Renal cortical epithelial cell (primary cell): ENCODE measurements around the gene SORCS2. TPM values are rescaled to one million over a fixed set of nuclear protein-coding genes. Genes with fewer than 3 reads are reported as not detected.
"Not testable (repeated sequence)": the region's sequence is repeated elsewhere in the genome, so short reads cannot be mapped to it uniquely, and the experiment has no call there.

Experiments used
- DNase-seq: peaks from one replicate; pipeline ENCODE4 v3.0.0-alpha.2; 2011; ENCODE audit warnings: low read depth
- total RNA-seq: library from RNA; depleted of rRNA; stranded (reverse); fragments of >200 nt; gene quantifications from 2 replicates; pipeline ENCODE4 v1.2.3, GENCODE V29; 2014

The SORCS2 gene
- total RNA-seq, 1 donor from 2014 or later = 11.0 TPM

DNA sequence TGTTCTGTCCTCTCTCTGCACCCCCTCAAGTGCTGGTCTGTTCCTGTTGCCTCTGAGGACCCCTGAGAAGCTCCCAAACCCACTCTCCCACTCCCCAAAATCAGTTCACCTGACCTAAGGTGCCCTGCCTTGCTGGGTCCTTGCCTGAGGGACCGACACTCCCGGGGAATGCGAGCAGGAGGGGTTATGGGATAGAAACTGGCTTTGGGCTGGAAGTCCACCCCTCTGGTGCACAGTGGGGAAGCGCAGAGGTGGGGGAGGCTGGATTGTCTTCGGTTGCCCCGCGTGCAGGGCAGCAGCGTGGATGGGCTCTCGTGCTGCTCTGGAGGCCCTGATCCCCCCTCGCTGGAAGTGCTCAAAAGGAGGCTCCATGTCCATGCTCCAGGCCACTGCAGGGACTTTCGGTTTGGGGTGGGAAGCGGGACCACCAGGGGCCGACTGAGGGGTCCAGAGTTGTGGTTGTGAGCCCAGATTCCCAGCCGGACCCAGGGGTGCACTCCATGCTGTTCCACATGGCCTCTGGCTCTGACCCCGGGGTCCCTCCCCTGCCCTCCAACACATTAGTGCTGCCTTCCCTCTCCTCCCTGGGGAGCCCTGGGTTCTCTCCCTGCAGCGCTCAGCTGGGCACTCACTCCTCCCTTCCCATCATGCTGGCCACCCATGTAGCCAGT lies 7.6 kb downstream of the SORCS2 start:
- DNase-seq = no peak

DNA sequence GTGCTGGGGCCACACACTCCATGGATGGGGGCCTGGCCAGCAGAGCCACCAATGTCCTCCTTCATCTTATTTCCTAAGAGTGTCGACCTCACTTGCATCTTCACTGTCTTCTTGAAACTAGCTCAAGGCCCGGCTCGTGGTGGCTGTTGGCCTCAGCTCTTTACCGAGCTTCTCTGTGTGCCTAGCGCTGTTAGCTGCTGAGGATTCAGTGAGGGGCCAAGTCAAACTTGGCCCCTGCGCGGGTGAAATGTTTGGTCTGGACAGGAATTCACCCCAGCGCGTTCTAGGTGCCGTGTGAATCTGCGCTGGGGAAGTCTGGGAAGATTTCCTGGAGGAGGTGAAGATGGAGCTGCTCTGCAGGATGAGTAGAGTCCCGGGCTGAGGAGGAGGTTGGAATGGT lies 8.5 kb downstream of the SORCS2 start:
- DNase-seq = no peak

DNA sequence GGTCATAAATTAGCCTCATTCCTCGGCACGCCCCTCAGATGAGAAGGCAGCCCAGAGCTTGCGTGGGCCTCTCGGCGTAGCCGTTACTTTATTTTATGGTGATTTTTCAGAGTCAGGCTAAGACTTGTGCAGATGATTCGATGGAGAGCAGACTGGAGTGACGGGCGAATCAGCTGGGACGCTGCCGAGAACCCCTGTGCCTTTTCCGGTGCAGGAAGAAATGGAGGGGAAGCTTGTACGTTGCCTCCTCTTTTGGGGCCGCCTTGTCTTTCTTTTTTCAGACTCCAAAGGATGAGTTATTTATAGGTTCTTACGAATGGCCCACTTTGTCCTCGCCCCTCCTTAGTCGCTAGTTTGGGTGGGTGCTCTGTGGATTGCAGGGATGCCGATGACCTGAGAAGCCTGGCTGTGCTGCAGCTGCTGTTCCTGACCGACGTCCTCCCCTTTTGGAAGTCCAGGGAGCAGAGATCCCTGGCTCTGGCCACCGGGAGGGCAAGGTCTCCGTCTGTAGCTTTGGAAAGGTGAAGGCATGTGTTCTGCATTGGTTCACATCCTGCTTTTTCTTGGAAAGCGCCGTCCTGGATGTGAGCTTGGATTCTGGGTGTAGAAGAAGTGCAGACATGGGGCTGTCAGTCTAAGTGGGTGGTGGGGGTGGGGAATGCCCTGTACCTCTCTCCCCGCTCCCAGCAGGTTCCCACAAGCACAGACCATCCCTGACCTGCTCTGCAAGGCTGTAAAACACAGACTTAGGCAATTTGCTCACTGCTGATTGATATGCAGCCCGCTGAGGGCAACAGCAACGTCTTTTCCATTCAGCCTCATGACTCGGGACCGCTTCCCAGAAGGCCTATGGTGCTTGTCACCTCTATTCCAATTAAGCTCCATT lies 9.3 kb downstream of the SORCS2 start:
- DNase-seq = no peak

DNA sequence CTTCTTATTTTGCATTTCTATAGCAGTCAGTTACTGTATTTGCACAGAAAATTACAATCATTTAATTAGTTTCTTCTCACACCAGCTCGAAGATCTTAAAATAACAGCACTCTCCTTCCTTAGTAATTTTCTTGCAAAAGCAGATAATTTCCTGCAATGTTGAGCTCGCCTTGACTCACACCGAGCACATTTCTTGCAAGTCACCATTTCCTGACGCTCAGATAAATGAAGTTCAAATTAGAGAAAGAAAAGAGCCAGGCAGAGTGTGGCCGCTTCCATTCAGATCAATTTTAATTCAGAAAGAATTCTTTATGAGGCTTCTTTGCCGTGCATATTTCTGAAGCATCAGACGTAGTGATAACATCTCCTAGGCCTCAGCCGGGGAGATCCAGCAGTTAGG lies 10.1 kb downstream of the SORCS2 start:
- DNase-seq = no peak

DNA sequence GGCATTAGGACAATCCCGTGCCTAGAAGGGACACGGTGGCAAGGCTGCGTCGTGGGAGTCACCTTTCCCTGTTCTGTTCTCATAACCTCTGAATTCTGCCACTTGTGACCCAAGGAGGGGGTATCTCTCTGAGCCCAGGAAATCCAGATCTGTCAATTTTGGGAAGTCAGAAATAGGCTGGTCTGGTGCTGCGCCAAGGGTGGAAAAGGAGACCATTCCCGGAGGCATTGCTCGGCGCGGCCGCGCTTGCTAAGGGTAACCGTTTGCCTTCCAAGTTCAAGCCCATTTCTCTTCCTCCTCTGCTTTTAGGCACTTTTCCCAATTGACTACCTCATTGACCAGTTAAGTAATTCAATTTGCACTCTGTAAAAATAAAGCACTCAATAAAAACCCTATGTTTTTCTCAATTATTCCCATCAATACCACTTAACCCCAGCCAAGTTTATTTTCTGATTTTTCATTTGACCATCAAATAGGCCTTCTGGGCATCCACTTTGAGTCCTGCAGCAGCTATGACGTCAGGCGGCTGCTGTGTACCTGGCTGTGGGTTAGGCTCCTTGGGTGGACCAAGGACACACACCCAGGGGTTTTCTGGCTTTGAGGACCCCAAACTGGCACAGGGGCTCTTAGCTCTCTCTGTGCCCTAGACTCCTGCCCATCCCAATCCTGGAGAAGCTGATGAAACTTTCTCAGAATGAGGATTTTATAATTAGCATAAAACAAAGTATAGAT lies 12.5 kb downstream of the SORCS2 start:
- DNase-seq = no peak

DNA sequence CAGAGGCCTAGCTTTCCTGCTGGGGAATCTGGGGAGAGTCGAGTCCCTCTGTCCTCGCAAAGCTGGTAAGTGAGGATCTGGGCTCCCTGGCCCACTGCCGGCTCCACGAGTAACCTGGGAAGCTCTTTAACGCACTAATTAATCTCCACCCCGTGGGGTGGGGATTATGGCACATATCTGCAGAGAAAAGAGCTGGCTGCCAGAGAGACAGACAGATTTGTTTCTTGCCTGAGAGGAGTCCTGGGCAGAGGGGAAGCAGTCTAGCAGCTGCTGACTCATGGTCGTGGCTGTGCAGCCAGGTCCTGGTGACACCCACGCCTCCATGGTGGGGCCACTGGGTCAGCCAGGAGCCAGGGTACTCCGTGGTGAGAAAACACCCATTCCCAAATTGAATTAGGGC lies 14.0 kb downstream of the SORCS2 start:
- peak; percentile 77 for DNase-seq

DNA sequence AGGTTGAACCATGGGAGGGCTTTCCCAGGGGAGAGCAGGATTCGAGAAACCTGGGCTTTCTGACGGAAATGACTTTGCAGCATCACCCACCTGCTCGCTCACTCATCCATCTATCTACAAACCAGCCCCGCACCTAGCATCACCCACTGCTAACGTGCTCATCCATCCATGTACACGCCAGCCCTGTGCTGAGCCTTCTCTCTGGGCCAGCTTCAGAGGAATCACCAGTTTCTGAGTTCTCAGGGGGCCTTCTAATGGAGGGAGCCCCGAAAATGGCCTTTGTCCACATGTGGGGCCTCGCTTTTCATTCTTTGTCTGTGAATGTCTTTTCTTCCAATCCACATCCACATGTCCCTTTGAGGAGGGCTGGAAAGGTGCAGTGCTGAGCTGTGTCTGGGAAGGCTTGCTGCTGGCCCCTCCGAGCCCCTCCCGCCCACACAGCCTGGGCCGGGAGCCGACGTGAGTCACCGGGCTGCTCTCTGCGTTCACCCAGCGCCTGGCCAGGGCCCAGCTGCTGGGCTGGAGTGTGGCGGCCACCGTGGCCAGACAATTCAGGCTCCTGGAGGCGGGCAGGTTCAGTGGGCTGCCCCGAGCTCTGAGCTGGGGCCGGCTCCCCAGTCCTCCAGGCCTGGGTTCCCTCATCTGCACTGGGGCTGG lies 14.7 kb downstream of the SORCS2 start:
- peak; percentile 74 for DNase-seq

DNA sequence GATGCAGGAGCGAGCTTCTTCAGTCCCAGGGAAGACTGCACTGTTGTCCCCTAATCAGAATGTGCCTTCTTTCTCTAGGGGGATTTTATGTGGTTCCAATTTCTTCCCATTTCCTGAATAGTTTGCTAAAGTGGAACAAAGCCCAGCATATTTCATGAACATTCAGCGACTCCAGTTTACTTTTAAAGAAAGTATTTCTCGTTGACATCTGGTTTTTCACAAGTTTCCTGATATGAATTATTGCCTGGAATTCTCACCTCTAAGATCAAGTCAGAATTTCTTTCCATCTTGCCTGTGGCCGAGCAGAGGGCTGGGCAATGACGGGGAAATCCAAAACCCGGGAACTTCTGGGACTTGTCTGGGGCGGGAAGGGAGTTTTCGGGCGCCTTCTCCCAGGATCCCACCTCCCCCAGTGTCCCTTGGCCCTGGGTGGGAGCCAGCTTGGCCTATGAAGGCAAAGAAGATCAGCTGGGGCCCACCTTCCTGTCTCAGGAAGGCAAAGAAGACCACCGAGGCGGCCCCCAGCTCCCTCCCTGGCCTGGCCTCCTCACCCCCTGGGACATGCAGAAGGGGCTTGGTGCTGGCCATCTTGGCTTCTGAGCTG lies 15.4 kb downstream of the SORCS2 start:
- DNase-seq = no peak

DNA sequence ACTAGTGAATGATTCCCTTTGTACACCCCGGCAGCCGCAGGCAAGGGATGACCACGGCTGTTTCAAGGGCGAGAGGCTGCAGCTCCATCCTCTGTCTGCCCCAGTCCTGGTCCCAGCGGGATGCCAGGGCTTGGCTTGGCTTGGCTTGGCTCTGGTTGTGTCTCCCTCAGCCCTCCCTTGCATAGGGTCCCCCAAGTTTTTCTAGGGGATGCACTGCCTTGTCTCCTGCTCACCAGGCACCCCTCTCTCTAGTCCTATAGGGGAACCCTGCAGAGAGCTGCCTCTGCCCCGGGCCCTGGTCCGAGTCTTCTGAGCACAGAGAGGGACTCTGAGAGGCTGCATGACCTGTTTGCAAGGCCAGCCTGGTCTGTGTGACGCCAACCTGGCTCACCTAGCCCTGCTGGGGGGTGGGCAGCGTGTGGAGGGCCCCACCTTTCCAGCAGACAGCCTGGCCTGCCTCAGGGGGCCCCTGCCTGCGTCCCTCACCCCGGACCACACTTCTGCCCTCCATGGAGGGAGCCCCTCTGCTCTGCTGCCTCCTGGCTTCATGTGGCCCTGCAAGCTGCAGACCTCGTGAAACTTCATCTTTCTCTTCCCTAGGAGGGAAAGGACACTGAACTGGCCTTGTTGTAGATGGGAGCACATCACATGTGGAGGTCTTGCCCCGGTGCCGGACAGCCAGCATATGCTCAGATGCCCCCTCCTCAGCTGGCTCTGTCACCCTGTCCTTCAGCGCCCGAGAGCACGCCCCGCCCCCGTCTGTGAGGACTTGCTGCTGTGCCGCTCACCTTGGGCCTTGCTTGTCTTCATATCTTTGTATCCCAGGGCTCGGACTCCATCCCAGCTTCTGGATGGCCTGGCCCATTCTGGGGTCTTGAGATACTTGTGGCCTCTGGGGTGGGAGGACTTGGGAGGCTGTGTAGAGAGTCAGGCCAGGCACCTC lies 16.4 kb downstream of the SORCS2 start:
- DNase-seq = no peak

DNA sequence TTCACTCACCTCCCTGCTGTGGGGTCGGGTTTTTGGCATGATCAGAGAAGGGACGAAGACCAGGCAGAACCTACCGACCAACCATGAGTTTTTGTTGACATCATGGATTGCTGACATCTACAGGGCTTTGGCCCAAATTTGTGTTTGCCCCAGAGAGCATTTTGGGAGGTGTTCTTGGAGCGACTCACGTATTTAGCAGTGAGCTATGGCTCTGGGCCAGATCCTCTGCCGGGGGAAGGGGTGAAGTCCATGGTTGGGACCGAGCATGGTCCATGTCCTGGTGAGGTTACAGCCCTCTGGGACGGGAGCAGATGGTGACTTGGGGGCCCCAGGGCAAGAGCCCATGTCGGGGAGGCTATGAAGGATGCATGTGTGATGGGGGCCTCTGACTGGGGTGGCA lies 17.4 kb downstream of the SORCS2 start:
- no peak for DNase-seq

DNA sequence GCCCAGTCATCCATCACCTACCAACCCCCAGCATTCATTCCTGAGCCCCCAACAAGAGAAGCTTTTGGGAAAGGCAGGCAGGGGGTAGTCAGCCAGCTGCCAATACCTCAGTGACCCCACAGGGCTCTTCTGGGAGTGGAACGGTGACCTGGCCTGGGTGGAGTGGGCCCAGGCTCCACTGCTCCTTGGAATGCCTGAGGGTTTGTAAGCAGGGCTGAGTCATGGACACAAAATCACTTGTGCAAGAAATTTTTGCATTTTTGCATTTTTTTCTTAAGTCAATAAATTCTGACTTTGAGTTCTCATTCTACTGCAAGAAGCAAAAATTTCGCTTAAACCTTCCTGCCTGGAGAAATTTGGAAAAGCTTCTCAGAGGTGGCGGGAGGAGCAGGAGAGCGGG lies 18.5 kb downstream of the SORCS2 start:
- peak; percentile 97 for DNase-seq

DNA sequence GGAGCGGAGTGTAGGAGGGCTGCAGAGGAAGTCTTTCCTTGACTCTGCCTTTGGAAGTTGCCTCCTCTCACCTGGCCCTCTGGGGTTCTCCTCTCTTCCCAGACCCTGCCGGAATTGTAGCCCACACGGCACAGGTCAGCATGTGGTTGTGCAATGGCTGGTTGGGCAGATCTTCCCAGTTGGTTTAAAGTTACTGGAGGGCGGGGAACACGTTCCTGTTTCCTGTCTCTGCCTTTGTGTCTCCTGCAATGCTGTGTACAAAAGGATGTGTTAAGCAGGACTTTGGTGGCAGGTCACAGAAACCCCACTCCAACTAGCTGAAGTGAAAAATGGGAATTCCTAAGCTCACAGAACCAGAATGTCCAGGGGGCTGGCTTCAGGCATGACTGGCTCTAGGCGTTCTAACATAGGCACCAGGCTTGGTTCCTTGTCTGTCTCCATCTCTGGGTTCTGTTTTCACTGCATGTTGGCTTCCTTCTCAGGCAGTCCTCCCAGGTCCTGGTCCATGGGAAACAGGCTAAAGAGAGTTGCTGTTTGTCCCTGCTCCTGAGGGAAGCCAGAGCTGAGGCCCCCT lies 19.9 kb downstream of the SORCS2 start:
- peak; percentile 25 for DNase-seq

DNA sequence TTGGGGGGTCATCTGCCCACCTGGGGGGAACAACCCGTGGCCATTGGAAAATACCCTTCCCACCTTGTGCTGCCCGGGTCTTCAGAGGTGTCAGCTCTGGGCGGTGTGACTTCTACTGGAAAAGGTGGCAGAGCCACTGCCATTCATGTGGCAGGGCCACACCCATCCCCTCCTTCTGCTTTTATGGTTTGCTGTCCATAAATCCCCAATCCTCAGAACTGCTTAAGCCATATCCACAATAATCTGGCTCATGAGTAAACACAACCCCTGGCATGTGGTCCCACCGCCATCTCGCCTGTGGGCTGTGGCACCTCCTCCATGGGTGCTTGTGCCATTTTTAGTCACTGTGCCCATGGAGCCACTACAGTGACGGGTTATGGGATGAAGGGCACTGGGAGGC lies 20.6 kb downstream of the SORCS2 start:
- no peak for DNase-seq

DNA sequence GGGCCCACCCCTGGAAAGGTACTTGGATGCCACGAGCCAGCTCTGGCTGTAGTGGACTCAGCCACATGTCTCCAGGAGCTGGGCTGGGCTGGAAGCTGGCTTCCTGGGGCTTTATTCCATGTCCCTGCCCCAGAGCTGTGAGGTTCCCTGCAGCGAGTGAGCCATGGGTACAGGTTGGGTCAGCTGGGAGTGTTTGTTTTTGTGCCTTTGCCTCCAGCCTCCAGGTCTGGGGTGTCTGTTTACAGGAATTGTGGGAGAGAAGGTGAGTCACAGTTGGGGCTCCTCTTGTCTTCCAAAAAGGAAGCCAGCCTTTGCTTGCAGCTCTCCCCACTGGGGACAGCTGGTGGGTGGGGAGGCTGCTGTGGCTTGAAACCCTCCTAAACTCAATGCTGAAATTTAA lies 21.5 kb downstream of the SORCS2 start:
- DNase-seq = no peak

DNA sequence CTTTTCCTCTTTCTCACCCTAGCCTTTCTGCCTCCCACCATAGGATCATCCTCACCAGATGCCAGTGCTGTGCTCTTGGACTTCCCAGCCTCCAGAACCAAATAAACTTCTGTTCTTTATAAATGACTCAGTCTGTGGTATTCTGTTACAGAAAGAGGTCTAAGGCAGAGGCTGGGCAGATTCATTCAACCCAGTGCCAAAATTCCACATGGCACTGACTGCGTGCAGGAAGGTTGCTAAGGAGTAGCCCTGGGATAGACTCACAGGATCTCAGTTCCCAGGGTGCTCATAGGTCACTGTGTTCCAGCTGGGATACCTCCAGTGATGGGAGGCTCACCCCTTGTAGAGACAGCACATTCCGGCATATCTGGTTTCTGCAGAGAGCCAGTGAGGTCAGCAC lies 22.0 kb downstream of the SORCS2 start:
- no peak for DNase-seq

DNA sequence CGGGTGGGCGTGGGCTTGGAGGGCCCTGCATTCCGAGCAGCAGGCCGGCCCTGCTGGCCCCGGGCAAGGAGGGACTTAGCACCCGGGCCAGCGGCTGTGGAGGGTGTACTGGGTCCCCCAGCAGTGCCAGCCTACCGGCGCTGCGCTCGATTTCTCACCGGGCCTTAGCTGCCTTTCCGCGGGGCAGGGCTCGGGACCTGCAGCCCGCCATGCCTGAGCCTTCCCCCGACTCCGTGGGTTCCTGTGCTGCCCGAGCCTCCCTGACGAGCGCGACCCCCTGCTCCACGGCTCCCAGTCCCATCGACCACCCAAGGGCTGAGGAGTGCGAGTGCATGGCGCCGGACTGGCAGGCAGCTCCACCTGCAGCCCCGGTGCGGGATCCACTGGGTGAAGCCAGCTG lies 22.8 kb downstream of the SORCS2 start:
- not testable (repeated sequence) for DNase-seq

DNA sequence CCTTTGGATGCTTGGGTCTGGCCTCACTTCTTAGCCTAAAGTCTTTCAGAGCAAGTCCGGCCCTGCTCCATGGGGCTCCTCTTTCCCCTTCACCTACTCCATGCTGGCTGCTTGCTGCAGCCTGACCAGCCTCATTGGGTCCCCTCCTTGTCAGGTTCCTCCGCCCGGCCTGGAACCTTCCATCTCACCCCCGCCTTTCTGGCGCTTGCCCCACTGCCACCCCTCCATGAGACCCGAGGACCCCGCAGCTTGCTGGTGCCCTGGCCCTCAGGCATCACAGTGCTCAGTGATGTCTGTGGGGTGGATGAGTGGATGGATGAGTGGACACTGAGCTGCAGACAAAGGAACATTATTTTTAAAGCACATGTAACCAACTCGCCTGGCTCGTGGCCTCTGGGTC lies 24.7 kb downstream of the SORCS2 start:
- no peak for DNase-seq

DNA sequence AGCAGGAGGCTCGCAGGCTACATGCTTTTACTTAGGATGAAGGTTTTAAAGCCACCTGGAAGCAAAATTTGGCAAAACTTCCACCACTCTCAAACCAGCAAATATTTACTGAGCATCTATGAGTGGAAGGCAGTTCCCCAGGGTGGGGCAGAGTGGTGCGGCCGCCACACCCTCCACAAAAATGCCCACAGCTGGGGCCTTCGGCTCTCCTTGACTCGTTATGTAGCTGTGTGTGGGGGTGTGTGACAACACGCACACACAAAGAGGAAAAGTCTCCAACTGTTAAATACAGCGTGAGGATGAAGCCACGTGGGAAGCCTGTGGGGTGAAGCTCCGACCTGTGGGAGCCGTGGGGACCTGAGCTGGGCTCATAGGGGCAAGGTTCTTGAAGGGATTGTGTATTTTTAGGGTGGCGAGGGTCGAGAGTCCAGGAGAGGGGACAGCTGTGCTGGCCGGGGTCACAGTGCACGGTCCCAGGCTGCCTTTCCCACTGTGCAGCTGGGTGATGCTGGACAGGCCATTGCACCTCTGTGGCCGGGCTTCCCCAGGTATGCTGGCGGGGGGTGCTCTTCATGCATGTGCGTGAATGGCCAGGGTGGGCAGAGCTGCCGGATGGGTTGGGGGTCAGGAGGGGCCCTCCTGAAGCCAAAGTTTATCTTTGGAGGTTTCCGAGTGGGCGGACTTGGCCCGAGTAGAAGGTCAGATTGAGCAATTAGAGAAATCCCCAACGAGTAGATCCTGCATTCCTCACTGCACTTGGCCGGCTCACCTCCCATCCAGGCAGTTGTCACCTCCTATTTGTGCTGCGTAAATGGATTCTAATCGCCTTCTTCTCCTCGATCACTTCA lies 25.4 kb downstream of the SORCS2 start:
- DNase-seq = peak; percentile 44

DNA sequence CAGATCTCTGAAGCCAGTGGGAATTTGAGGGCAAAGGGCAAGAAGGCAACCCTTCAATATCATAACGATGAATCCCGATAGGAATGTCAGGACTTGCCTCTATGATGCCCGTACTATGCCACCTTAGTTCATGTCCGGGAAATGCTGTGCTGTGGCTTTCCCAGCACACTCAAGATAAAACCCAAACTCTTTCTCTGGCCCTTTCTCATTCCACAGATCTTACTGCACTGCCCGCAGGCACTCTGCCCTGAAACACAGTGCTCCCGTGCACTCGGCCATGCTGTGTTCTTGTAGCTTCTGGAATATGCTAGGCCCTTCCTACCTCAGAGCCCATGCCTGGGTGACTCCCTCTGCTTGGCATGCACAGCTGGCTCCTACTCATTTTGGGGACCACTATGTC lies 26.3 kb downstream of the SORCS2 start:
- peak; percentile 25 for DNase-seq
